T-helper 1 cell treated with Interleukin-12 subunit alpha and Interleukin-12 subunit beta and Interleukin-4 antibody, amounts not matched to agents 30 ng/mL and 1 ng/mL, for 36 hours (primary cell): ENCODE measurements around the gene CFAP99. TPM values are rescaled to one million over a fixed set of nuclear protein-coding genes. Genes with fewer than 3 reads are reported as not detected.

ENCODE experiments used
- intact Hi-C: fragments of 100-400 bp; cut with micrococcal nuclease; formaldehyde crosslinking; loops from one replicate; pipeline ENCODE4 v1.15.1; 2024
- total RNA-seq: library from RNA; stranded (reverse); gene quantifications from 2 replicates; pipeline ENCODE4 v1.2.3, GENCODE V29; 2022

CFAP99 gene
- total RNA-seq, 1 donor from 2014 or later, result not detected

GRCh38 chr4:2390784-2391421 is 27.9 kb upstream of the CFAP99 start:
- intact Hi-C loops, result no loop called here

DNA sequence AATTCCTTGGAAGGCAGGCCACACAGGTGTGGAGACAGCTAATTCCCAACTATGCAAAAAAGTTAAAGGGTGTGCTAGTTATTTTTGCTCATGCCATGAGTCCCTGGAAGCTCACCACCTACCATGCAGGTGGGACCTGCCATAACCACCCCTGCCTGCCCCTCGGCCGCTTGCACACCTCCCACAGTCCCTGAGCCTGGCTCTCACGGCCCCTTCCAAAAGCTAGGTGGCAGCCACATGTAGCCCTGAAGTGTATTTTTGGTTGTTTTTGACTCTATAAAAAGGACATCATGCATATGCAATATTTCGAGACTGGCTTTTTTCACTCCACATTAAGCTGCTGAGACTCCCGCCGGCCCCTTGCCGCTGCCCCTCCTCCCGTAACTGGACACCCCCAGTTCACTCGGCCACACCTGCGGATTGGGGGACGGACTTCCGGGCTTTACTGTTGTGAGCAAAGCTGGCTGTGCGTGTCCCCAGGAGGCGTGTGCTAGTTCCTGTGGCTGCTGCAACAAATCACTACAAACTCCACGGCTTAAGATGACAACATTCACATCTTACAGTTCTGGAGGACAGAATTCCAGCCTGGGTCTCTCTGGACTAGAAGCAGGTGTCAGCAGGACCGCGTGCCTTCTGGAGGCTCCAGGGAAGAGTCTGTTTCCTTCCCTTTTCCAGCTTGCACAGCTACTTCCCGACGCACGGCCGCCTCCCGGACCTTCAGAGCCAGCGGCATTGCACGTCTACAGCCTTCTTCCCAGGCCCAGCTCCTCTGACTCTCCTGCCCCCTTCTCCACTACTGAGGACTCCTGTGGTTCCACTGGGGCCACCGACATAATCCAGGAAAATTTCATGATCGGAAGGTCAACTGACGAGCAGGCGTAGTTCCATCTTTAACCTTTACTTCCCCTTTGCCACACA is 25.1 kb upstream of the CFAP99 start:
- intact Hi-C loops, result no loop called here

DNA sequence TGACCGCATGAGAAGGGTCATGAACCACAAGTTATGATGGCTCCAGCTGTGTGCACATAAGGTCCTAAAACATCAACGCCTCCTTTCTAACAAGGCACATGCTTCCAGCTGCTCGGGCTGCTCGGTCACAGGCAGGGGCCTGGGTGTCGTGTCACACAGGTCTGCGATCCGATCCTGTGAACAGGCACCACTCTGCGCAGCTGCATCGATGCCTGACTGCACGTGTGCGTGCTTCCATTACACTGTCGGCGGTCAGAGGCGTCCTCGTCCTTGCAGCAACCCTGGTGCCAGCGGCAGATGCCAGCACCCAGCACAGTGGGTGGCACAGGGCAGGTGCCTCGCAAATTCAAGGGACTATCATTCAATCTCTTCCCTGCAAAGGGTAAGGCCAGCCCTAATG is 24.2 kb upstream of the CFAP99 start:
- intact Hi-C loops, result no loop called here

GRCh38 chr4:2395038-2395437 is 23.7 kb upstream of the CFAP99 start:
- intact Hi-C loops, result no loop called here

DNA sequence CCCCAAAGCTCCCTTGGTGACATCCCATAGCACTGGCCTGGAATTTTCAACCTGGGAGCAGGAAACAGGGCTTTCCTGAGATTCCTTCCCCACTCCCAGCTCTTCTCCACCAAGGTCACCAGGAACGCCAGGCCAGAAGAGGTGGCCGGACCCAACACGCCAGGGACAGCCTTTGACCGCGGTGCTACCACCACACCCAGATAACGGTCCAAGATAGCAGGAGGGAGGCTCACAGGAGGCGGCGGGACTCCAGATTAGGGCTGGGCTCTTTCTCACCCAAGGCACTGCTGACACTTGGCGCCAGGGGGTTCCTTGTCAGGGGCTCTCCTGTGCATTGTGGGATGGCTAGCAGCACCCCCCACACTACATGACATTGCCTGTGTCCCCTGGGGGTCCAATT is 23.2 kb upstream of the CFAP99 start:
- intact Hi-C loops, result no loop called here

DNA sequence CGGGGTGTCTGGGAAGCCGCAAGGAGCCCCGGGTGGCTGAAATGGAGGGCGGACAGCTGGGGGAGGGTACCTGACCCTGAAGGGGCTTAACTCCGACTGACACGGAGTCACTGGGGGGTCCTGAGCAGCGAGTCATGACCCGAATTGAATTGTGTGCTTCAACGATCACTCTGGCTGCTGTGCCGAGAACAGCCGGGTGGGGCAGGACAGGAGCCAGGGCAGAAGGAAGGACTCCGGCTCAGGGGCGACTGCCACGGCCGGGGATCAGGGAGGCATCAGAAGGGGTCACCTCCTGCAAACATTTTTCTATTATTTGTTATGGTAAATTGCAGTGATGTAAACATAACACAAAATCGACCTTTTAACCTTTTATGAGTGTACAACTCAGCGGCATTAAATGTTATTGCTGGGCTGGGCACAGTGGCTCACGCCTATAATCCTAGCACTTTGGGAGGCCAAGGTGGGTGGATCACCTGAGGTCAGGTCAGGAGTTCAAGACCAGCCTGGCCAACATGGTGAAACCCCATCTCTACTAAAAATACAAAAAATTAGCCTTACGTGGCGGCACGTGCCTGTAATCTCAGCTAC is 21.9 kb upstream of the CFAP99 start:
- intact Hi-C loops, result no loop called here

DNA sequence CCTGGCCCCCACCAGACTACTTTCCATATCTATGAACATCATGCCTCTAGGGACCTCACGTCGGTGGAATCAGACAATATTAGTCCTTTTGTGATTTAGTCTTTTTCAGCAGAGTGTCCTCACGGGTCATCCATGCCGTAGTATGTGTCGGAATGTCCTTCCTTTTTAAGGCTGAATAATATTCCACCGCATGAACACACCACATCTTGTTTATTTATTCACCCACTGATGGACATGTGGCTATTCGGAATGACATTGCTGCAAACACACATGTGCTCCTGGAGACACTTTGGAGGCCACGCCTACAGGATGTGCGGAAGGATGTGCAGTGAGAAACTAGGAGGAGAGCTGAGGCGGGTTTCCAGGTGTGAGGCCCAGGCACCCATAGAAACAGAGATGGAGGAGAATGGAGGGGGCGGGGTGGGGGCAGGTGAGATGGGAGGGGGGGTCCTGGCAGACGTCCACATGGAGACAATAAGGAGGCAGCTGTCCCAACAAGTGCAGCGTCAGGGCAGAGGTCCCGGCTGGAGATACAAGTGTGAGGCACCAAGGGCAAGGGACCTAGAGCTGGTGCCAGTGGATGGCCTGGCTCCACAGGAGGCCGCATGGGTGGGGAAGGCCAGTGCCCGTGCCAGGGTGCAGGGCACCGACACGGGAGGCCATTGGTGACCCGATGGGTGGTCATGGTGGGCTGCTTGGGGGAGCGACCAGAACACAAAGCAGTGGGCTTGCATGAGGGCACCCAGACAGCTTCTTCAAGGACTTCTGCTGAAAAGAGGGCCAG is 21.0 kb upstream of the CFAP99 start:
- intact Hi-C loops, result no loop called here

DNA sequence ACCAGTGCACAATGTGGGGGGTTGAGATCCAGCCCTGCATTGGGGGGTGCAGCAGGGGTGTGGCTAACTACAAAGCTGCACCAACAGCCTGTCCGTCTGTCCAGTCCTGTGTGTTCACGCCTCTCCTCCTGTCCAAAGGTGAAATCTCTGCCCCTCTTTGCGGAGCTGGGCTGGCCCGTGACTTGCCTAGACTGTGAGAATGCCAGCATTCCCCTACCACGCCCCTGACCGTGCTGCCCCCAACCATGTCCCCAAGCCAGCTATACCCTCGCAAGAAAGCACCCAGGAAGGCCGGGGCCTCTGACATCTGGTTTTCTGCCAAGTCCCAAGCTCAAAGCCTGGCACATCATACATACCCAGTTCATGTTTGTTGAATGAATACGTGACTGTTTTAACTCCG is 19.5 kb upstream of the CFAP99 start:
- intact Hi-C loops, result no loop called here

DNA sequence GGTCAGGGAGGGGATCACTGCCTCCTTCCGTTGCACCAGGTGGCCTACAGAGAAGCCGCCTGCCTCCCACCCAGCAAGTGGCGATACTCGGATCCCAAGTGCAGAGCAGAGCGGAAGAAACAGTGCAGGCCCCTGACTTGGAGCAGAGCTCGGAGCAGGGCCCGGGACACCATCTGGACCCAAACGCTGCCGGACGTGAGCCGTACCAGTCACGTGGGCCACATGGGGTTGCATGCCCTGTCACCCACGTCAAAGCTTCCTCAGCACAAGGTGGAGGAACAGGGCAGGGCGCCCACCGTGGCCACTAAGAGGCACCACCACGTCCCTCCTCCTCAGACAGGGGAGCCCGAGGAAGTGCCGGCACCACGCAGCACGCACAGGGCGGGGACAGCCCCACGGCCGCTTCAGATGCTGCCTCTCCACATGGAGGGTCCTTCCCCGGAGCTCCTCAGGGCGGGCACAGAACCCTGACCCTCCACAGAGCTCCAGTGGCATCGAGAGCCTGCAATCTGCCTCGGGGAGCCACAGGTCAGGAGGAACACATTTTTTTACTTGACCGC is 19.0 kb upstream of the CFAP99 start:
- intact Hi-C loops, result no loop called here

DNA sequence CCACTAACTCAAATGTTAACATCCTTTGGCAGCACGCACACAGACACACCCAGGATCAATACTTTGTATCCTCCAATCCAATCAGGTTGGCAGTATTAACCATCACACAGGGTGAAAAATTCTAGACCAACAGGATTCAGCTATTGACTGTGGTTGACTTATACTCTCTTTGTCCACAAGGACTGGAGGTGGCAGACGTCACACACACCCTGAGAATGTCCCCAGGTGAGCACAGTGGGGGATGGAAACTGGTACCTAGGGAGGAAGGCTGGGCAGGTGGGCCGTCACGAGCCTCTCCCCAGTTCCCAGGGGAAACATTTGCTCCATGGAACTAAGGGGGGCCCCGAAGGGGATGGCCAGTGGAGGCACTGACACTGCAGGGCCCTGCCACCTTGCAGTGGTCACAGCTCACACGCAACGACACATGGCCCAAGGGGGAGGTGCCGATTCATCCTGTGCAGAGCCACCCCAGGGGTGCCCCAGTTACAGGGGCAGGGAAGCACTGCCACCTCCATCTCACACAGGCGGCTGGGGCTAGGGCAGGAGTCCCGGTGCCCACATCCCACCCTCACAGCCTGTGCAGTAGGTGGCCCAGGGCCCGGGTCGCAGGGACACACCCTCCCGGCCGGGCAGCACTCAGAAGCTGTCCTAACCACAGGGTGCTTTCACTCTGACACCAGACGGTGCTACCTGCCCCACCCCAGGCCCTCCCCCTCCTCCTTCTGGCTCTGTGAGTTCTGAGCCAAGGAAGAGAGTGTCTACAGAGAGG is 17.7 kb upstream of the CFAP99 start:
- intact Hi-C loops, result no loop called here

DNA sequence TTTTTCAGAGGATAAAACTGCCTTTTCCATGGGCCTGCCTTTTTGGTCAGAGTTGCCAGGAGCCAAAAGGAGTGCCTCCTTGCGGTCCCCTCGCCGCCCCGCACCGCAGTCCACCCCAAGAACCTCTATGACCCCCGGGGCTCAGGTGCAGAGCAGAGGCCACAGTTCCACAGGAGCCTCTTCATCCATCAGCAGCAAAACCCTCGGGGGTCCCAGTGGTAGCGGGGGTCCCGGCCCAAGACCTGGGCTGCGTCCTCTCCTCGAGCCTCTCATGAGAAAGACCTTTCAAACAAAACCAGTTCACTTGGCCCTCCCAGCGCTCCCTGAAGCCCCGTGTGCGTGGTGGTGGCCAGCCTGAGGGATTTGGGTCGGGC is 17.2 kb upstream of the CFAP99 start:
- intact Hi-C loops, result no loop called here

- intact Hi-C loops, result loop anchor here (1.0 kb wide), 1 partner anchor 10 kb away; no protein-coding TSS in a partner anchor
These were observed 16.5 kb upstream of the CFAP99 start for GRCh38 chr4:2402048-2402842.

DNA sequence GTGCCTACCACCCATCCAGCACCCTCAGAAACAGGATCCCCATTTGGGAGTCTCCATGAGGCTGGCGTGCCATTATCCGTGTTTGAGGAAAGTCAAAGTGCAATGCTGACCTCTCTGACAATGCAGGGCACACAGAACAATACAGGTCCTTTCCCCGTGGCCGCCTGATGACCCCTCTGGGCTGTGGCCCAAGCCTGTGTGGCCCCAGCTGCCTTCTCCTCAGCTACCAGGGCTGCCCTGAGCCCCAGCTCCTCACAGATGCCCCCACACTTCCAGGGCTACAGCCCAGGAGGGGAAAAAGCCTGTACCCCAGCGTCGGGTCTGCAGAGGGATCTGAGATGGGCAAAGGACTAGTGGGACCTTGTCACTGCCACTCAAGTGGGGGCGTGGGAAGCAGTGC is 15.8 kb upstream of the CFAP99 start:
- intact Hi-C loops, result loop anchor here (1.0 kb wide), 1 partner anchor 9 kb away; no protein-coding TSS in a partner anchor

DNA sequence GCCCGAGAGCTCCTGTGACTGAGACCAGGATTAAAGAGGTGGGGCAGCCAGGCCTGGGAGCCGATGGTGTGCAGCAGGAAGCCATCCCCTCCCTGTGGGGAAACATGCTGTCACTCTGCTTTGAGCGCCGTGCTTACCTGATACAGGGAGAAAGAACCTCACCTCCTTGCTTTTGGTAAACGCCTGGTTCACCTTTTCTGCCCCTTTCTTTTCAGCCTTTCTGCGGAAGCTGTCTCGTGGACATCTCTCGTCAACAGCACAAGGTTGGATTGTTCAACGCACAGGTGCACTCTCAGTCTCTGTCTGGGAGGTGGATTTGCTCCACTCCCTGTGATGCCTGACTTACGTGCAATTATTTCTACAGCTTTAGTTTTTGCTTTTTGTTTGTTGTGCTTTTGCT is 12.3 kb upstream of the CFAP99 start:
- intact Hi-C loops, result no loop called here

DNA sequence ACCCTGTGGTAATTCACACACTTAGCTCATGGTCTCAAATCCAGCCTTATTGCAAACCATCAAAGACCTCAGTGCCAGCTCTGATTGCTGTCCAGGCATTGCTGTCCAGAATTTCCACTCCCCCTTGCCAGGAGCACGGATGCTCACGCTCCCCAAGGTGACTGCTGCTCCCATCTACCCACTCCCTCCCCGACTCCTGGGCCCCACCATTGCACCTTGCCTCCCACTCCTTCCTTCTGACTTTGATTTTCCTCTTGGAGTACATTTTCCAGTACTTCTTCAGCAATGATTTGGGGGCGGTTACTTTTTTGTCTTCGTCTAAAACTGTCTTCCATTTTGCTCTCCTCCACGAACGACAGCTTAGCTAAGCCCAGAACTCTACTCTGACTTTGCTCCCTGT is 11.8 kb upstream of the CFAP99 start:
- intact Hi-C loops, result no loop called here

DNA sequence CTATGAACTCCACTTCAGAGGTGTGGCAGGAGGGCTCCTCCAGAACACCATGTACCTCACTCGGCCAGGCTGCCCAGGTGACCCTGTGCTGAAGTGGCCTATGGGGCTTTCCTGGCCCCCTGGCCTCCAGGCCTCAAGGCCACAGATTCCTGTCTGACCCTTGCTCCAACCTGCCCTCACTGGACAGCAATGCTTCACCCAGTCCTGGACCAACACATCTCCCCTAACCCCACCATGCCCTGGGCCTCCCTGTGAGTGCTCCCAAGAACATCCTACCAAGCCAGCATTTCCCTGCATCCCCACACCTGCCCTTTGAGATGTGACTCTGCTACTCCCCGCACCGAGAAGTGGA is 10.8 kb upstream of the CFAP99 start:
- intact Hi-C loops, result no loop called here

DNA sequence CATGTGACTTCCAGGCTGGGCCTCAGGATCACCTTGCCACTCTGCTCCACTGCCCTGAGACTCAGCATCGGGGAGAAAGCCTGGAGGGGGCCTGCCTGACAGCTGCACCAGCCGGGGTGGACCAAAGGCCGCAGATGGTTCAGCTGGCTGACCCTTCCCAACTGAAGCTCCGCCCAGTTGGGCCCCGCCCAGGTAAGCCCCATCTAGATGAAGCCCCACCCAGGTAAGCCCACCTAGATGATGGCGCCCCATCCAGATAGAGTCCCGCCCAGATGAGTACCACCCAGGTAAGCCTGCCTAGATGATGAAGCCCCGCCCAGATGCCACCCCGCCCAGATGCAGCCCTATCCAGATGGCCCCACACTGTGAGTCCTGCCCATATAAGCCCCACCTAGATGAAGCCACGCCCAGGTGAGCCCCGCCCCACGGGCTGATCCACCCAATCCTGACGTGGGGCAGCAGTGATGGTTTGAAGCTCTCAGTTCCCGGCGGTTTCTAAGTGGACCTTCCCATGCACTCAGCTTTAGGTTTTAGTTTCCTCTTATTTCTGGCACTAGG is 10.3 kb upstream of the CFAP99 start:
- intact Hi-C loops, result no loop called here

GRCh38 chr4:2408976-2409375 is 9.8 kb upstream of the CFAP99 start:
- intact Hi-C loops, result no loop called here

DNA sequence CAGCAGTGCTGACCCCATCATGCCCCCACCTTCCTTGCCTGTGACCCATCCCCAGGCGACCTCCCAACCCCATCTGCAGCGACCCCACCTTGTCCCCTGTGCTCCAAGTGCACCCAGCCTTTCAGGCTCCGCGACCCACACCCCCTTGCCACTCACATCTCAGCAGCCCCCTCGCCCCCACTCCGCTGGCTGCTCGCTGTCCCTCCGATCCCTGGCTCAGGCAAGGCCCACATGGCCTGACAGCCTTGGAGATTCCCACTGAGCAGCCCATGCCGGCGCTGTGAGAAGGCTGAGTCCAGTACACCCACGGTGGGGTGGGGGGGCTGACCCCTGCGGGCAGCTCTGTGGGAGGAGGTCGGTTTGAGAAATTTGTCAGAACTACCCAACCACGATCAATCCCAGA is 9.4 kb upstream of the CFAP99 start:
- intact Hi-C loops, result no loop called here
